Suprapubic skin (tissue), 3 donors: ENCODE results near the gene HCN2.
A peak's percentile ranks its signal among the peaks of the same experiment; 100 is the strongest.

Experiments used
- CTCF ChIP-seq, 2 donors: fragments of 200-600 bp in 1 of 2; fragments of 450-650 bp in 1 of 2; sonication (generic) in 1 of 2; IDR thresholded peaks; one replicate each; pipeline ENCODE4 v1.5.1; 2016 to 2019; ENCODE audit warnings: antibody characterized with exemption in 2 of 2, mild to moderate bottlenecking in 1 of 2, moderate library complexity in 1 of 2
- POLR2AphosphoS5 ChIP-seq, 3 donors: sonication (generic); formaldehyde crosslinking; IDR thresholded peaks; one replicate each; pipeline ENCODE4 v1.6.1; 2017; ENCODE audit warnings: antibody characterized with exemption in 3 of 3

GRCh38 chr19:584240-585001 lies 5.3 kb upstream of the HCN2 start:
- TF ChIP-seq CTCF (IDR thresholded peaks at IDR 0.05) (peak; percentile 58 to 86), POLR2AphosphoS5 (IDR thresholded peaks at IDR 0.05) (no peak)
